SJCRH30 (cell line): ENCODE measurements around the gene BCL2L13. TPM values are rescaled to one million over a fixed set of nuclear protein-coding genes. Genes with fewer than 3 reads are reported as not detected.
"Not testable (repeated sequence)": the region's sequence is repeated elsewhere in the genome, so short reads cannot be mapped to it uniquely, and the experiment has no call there.

Experiments used
- DNase-seq, 2 experiments: peaks; one replicate each; pipeline ENCODE4 v3.0.0-alpha.2; 2015 to 2020
- H3K27ac ChIP-seq: fragments of 250-450 bp; sonication (Bioruptor Pico); 2 replicates; pipeline ENCODE4 v1.5.1; 2020; ENCODE audit warnings: mild to moderate bottlenecking, moderate library complexity
- H3K27me3 ChIP-seq: fragments of 250-450 bp; sonication (Bioruptor Pico); 2 replicates; pipeline ENCODE4 v1.5.1; 2020; ENCODE audit warnings: mild to moderate bottlenecking, moderate library complexity
- H3K36me3 ChIP-seq: fragments of 250-450 bp; sonication (Bioruptor Pico); 2 replicates; pipeline ENCODE4 v1.5.1; 2020; ENCODE audit warnings: mild to moderate bottlenecking, moderate library complexity
- H3K4me1 ChIP-seq: fragments of 250-450 bp; sonication (Bioruptor Pico); 2 replicates; pipeline ENCODE4 v1.5.1; 2020; ENCODE audit warnings: mild to moderate bottlenecking, moderate library complexity
- H3K4me3 ChIP-seq: fragments of 250-450 bp; sonication (Bioruptor Pico); 2 replicates; pipeline ENCODE4 v1.5.1; 2020; ENCODE audit warnings: mild to moderate bottlenecking, moderate library complexity
- H3K9me3 ChIP-seq: fragments of 250-450 bp; sonication (Bioruptor Pico); replicated peaks from 2 replicates; pipeline ENCODE4 v1.5.1; 2020; ENCODE audit warnings: mild to moderate bottlenecking, moderate library complexity
- total RNA-seq: library from RNA; depleted of rRNA; stranded (reverse); fragments of >200 nt; shearing (Covaris generic); gene quantifications from 2 replicates; pipeline ENCODE4 v1.2.3, GENCODE V29; 2014

BCL2L13 gene
- total RNA-seq, 1 experiment from 2014 or later: 52.4 TPM

GRCh38 chr22:17764036-17764435, 125.5 kb downstream of the BCL2L13 start:
- H3K27me3 ChIP-seq: no peaks in the 10 kb centered on the region
- H3K4me3 ChIP-seq: no peak overlapping the region
- no peaks in the 10 kb centered on the region for H3K36me3 ChIP-seq
- no peaks in the 10 kb centered on the region for H3K4me1 ChIP-seq
- no peak overlapping the region for H3K27ac ChIP-seq
- no peaks in the 10 kb centered on the region for H3K9me3 ChIP-seq
- DNase-seq: no peak

GRCh38 chr22:17764852-17765251, 126.3 kb downstream of the BCL2L13 start:
- H3K4me1 ChIP-seq, H3K27ac ChIP-seq, H3K27me3 ChIP-seq, H3K9me3 ChIP-seq, H3K4me3 ChIP-seq, DNase-seq, H3K36me3 ChIP-seq: not testable (repeated sequence)

GRCh38 chr22:17767233-17768065, 128.9 kb downstream of the BCL2L13 start:
- no peak for DNase-seq
- Histone ChIP-seq H3K4me3 (no peak overlapping the region), H3K27me3 (no peaks in the 10 kb centered on the region), H3K9me3 (no peaks in the 10 kb centered on the region), H3K36me3 (no peaks in the 10 kb centered on the region), H3K4me1 (peaks cover 5% of the 10 kb centered on the region), H3K27ac (no peak overlapping the region)

GRCh38 chr22:17769013-17769715, 130.6 kb downstream of the BCL2L13 start:
- H3K36me3 ChIP-seq: no peaks in the 10 kb centered on the region
- no peak for DNase-seq
- H3K9me3 ChIP-seq: no peaks in the 10 kb centered on the region
- no peaks in the 10 kb centered on the region for H3K27me3 ChIP-seq
- H3K4me1 ChIP-seq: peaks cover 12% of the 10 kb centered on the region
- H3K27ac ChIP-seq: no peak overlapping the region
- H3K4me3 ChIP-seq: no peak overlapping the region

- H3K9me3 ChIP-seq: no peaks in the 10 kb centered on the region
- H3K4me1 ChIP-seq: peaks cover 14% of the 10 kb centered on the region
- H3K27ac ChIP-seq: no peak overlapping the region
- H3K27me3 ChIP-seq: peaks cover 2% of the 10 kb centered on the region; the same call in 1 of the 2 replicates
- no peaks in the 10 kb centered on the region for H3K36me3 ChIP-seq
- no peak overlapping the region for H3K4me3 ChIP-seq
- no peak for DNase-seq
Measured at GRCh38 chr22:17769716-17770082, 131.1 kb downstream of the BCL2L13 start.

- H3K27me3 ChIP-seq: peaks cover 10% of the 10 kb centered on the region; the same call in 1 of the 2 replicates
- H3K27ac ChIP-seq: no peak overlapping the region
- no peaks in the 10 kb centered on the region for H3K9me3 ChIP-seq
- DNase-seq: no peak
- no peak overlapping the region for H3K4me3 ChIP-seq
- H3K36me3 ChIP-seq: no peaks in the 10 kb centered on the region
- peaks cover 16% of the 10 kb centered on the region for H3K4me1 ChIP-seq
Measured at GRCh38 chr22:17770180-17771077, 131.9 kb downstream of the BCL2L13 start.

- Histone ChIP-seq H3K27me3 (peaks cover 11% of the 10 kb centered on the region; the same call in 1 of the 2 replicates), H3K36me3 (no peaks in the 10 kb centered on the region), H3K4me1 (peaks cover 16% of the 10 kb centered on the region), H3K4me3 (peak overlapping the region; percentile 90), H3K27ac (no peak overlapping the region), H3K9me3 (no peaks in the 10 kb centered on the region)
- DNase-seq: peak; percentile 25 to 34
Measured at GRCh38 chr22:17772249-17772957, 133.8 kb downstream of the BCL2L13 start.

GRCh38 chr22:17772958-17773605, 134.5 kb downstream of the BCL2L13 start:
- H3K4me1 ChIP-seq: peaks cover 16% of the 10 kb centered on the region
- no peaks in the 10 kb centered on the region for H3K9me3 ChIP-seq
- no peak overlapping the region for H3K27ac ChIP-seq
- no peaks in the 10 kb centered on the region for H3K36me3 ChIP-seq
- H3K27me3 ChIP-seq: peaks cover 11% of the 10 kb centered on the region; the same call in 1 of the 2 replicates
- H3K4me3 ChIP-seq: peak overlapping the region; percentile 90
- peak in 1 of 2 experiments; percentile 56 for DNase-seq

- Histone ChIP-seq H3K4me1 (peaks cover 16% of the 10 kb centered on the region), H3K9me3 (no peaks in the 10 kb centered on the region), H3K27ac (no peak overlapping the region), H3K27me3 (peaks cover 11% of the 10 kb centered on the region; the same call in 1 of the 2 replicates), H3K36me3 (no peaks in the 10 kb centered on the region), H3K4me3 (peak overlapping the region; percentile 90)
- peak; percentile 58 to 69 for DNase-seq
Measured at GRCh38 chr22:17773606-17774205, 135.1 kb downstream of the BCL2L13 start.

GRCh38 chr22:17774206-17774925, 135.8 kb downstream of the BCL2L13 start, which contains the start of gene BID:
TSS of gene BID (minus strand) at chr22:17774469. CDS start at chr22:17750116, 24,353 bp downstream.
- H3K9me3 ChIP-seq: no peaks in the 10 kb centered on the region
- peaks cover 17% of the 10 kb centered on the region; the same call in 1 of the 2 replicates for H3K27me3 ChIP-seq
- H3K36me3 ChIP-seq: no peaks in the 10 kb centered on the region
- H3K4me1 ChIP-seq: peaks cover 16% of the 10 kb centered on the region
- DNase-seq: peak; percentile 35 to 55
- peak within 1 kb of the TSS; percentile 90 for H3K4me3 ChIP-seq
- no peak within 1 kb of the TSS for H3K27ac ChIP-seq

GRCh38 chr22:17774926-17775685, 136.5 kb downstream of the BCL2L13 start:
- DNase-seq: no peak
- H3K36me3 ChIP-seq: no peaks in the 10 kb centered on the region
- no peak overlapping the region for H3K27ac ChIP-seq
- H3K4me3 ChIP-seq: peak overlapping the region; percentile 90
- H3K4me1 ChIP-seq: peaks cover 18% of the 10 kb centered on the region
- H3K9me3 ChIP-seq: no peaks in the 10 kb centered on the region
- H3K27me3 ChIP-seq: peaks cover 24% of the 10 kb centered on the region; the same call in 1 of the 2 replicates
